GM19395 (cell line): ENCODE measurements around the gene OMA1.
"Not testable (repeated sequence)": the region's sequence is repeated elsewhere in the genome, so short reads cannot be mapped to it uniquely, and the experiment has no call there.

Experiments used
- ATAC-seq: cut with Tn5 transposase; IDR thresholded peaks from one replicate; pipeline ENCODE4 v1.9.1; 2021; ENCODE audit warnings: mild to moderate bottlenecking, moderate library complexity; ENCODE audit not compliant: unreplicated experiment

OMA1 gene

GRCh38 chr1:58546520-58547308 lies at the start of gene OMA1:
Gene OMA1 (minus strand): TSS chr1:58546726. CDS start chr1:58539294, 7,432 bp downstream.
- peak; percentile 96 for ATAC-seq

- ATAC-seq = no peak
Observed at GRCh38 chr1:58594546-58594945, 48.0 kb upstream of the OMA1 start.

GRCh38 chr1:58592522-58593134 lies 46.1 kb upstream of the OMA1 start:
- no peak for ATAC-seq

GRCh38 chr1:58591806-58592205 lies 45.3 kb upstream of the OMA1 start:
- no peak for ATAC-seq

- ATAC-seq = no peak
Observed at GRCh38 chr1:58590019-58590418, 43.5 kb upstream of the OMA1 start.

GRCh38 chr1:58588396-58588795 lies 41.9 kb upstream of the OMA1 start:
- no peak for ATAC-seq

DNA sequence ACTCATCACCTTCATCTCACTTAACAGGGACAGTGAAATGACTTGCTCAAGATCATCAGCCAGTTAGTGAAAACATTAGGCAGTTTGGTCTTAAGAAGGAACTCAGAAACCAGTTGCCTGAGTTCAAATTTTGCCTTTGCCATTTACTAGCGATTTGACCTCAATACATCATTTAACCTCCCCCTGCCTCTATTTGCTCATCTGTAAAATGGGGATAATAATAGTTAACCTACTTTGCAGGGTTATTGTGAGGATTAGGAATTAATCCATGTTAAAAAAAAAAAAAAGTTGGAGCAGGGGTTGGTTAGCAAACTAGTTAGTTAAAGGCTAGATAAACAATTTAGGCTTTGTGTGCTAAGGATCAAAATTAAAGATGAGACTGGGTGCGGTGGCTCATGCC lies 41.1 kb upstream of the OMA1 start:
- no peak for ATAC-seq

DNA sequence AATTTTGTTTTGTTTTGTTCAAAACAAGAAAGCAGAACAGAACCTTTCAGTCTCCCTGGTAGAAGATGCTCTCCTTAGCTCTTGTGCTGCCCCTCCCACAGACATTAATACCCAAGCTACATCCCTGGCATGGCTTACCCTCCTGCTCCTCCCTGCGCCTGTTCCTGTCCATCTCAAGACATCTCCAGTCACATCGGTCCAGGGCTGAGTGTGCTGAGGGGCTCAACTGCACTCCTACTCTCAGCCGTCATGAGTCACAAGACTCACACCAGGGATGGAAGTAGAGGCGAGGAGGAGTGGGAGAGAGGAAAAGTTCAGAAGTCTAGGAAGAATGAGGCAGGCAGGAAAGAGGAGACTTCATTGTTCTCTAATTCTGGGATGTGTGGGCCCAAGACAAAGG lies 39.7 kb upstream of the OMA1 start:
- no peak for ATAC-seq

DNA sequence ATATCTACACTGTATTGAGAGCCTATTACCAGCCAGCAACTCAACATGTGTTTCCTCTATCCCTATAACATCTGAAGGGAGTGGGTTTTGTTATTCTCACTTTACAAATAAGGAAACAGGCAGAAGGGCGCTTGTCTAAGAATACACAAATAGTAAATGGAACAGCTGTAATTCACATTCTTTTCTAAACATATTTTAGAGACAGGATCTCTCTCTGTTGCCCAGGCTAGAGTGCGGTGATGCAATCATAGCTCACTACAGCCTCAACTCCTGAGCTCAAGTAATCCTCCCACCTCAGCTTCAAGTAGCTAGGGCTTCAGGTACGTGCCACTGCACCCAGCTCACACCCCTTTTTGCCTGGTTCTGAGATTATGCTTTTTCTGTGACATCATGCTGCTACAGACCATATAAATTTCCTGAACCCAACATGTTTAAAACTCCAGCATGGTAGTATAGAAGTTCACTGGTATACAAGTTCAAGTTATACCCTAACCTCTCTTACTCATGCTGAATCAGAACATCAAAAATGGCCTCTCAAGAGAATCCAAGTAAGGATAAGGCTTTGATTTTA lies 39.1 kb upstream of the OMA1 start:
- ATAC-seq = no peak

DNA sequence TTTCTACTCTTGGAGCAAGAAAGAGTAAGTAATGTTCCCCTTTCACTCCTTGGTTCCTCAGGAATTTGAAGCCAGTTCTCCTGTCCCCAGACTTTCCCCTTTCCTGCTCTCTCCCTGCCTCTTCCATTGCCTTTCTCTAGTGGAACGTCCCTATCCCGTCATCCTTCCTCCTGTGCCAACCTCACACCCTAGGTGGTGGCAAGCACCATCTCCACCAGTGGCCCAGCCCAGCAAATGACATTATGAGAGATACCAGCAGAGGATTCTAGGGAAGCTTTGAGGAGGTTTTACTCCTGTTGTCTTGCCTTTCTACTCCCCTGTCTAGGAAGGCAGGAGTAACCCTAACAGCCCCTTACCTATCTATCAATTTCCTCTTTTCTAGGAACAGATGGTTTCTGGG lies 38.6 kb upstream of the OMA1 start:
- no peak for ATAC-seq

DNA sequence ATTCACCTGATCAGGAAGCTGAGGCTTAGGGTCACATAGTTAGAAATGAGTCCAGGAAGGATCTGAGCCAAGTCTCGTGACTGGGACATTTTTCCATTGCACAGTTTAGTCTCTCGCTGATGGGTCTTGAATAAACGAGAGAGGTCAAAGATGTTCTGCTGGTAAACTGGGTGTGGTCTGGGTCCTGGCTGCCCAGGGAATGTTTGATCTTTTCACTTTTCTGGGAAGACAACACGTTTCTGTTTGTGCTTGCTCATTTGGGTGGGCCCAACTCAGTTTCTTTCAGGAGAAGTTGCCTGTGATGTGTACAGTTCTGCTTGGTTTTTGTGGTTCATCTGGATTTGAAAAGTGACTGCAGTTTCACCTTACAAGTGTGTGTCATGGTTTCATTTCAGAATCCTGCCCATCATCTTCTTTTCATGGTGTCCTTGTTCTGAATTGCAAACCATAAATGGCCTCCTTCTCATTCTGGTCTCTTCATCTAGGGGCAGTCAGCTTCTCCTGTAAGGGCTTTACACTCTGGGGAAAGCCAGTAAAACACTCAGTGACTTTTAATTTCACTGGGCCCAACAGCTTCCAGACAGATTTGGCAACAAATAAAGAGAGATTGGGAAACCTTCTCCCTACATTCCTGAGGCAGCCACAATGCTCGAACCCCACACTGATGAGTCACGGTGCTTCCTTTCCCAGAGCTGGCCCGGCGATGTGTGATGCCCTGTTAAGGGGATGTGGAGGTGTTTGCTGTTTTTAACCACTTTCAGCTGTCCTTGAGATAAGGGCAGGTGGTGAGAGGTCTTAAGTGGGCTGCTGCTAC lies 37.8 kb upstream of the OMA1 start:
- peak; percentile 83 for ATAC-seq

GRCh38 chr1:58583496-58583895 lies 37.0 kb upstream of the OMA1 start:
- ATAC-seq = no peak

- not testable (repeated sequence) for ATAC-seq
Observed at GRCh38 chr1:58582143-58582542, 35.6 kb upstream of the OMA1 start.

DNA sequence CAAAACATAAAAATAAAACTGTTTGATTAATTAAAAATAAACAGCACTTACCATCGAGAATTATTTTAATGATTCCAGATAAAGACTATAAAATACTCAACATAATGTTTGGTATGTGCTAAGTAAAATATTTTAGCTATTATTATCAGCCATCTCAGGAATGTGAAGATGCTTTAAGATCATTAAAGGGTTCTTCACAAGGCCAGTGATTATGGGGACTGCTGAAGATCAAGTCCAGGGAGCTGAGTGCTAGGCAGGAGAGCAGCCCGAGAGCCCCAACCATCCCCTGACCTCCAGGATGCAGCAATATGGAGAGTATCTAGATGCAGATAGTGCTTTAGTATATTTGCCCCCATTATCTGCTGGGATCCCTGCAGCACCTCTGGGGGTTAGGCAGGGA lies 35.1 kb upstream of the OMA1 start:
- no peak for ATAC-seq

- ATAC-seq = no peak
Observed at GRCh38 chr1:58580186-58580585, 33.7 kb upstream of the OMA1 start.

DNA sequence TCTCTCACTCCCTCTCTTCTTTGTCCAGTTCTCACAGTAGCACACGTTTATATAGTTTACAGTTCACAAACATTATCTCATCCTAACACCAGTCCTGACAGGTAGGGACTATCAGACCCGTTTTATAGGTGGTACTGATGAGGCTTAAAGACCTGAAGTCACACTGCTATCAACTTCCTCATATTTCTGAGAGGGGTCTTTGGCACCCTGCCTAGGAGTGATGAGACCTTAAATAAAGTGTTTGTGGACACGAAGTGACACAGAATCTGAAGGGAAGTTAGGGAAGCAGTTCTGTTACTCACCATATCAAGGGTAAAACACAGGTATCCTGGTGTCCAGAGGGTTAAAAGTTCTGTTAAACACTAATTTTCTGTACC lies 31.1 kb upstream of the OMA1 start:
- ATAC-seq = no peak

- ATAC-seq = no peak
Observed at GRCh38 chr1:58576727-58577653, 30.5 kb upstream of the OMA1 start, which contains the start of gene TACSTD2. Gene TACSTD2 (minus strand): TSS chr1:58577252. CDS start chr1:58577156, 96 bp downstream.

GRCh38 chr1:58576325-58576726 lies 29.8 kb upstream of the OMA1 start:
- no peak for ATAC-seq

DNA sequence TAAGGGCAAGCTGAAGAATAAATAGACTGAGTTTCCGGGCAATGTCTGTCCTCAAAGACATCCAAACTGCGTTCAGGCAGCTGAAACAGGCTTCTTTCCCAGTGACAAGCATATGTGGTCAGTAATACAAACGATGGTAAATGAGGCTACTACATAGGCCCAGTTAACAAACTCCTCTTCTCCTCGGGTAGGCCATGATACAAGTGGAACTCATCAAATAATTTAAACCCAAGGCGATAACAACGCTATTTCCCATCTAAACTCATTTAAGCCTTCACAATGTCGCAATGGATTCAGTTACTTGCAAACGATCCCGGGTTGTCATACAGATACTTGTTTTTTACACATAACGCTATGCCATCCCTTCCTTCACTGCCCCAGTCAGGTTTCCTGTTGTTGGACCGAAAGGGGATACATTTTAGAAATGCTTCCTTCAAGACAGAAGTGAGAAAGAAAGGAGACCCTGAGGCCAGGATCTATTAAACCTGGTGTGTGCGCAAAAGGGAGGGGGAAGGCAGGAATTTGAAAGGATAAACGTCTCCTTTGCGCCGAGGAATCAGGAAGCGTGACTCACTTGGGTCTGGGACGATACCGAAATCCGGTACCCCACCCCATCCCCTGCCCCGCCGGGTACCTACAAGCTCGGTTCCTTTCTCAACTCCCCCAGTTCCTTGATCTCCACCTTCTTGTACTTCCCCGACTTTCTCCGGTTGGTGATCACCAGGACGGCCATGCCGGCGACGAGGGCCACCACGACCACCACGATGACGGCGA lies 29.2 kb upstream of the OMA1 start:
- ATAC-seq = no peak

- no peak for ATAC-seq
Observed at GRCh38 chr1:58574816-58575215, 28.3 kb upstream of the OMA1 start.
